GM19452 (cell line): Measurements from ENCODE around the gene TMEM91.
"Not testable (repeated sequence)": the region's sequence is repeated elsewhere in the genome, so short reads cannot be mapped to it uniquely, and the experiment has no call there.

Experiments
- ATAC-seq: cut with Tn5 transposase; IDR thresholded peaks from one replicate; pipeline ENCODE4 v1.9.1; 2021; ENCODE audit not compliant: unreplicated experiment

The TMEM91 gene

GRCh38 chr19:41376241-41376997, at the start of gene TMEM91:
TMEM91 (plus strand) TSS chr19:41376533; CDS start chr19:41378310, 1,777 bp downstream.
- ATAC-seq = no peak

- no peak for ATAC-seq
These were observed 49.2 kb upstream of the TMEM91 start for GRCh38 chr19:41327076-41327575.

GRCh38 chr19:41327576-41328156, 48.7 kb upstream of the TMEM91 start:
- peak; percentile 55 for ATAC-seq

DNA sequence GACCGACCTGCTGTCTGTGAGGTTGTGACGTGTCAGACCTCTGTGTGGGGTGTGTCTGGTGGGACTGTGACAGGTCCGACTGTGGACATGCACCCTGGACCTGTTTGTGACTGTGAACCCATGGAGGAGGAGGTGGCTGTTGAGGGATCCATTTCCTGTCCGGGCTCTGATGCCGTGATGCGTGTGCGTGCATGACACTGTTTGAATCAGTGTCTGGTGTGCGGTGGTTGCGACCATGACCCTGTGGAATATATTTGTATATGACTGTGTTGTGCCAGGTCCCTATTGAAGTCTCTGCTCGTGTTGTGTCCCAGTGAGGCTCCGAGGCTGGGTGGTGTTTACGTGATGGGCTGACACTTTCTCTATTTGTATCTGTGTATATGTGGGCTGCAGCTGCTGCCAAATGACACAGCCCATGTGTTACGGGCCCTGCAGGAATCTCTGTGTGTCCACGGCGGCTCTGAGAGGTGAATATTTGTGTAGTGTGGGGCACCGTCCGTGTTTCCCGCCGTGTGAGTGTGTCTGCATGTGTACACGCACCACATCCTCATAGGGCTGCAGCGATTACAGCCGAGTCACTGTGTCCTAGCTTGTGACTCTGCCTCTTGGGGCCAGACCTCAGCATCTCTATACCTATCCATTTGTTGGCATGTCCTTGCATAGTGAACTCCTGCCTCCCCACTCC, 48.0 kb upstream of the TMEM91 start:
- ATAC-seq = peak; percentile 23

GRCh38 chr19:41328842-41329225, 47.5 kb upstream of the TMEM91 start:
- no peak for ATAC-seq

GRCh38 chr19:41330481-41330880, 45.9 kb upstream of the TMEM91 start:
- no peak for ATAC-seq

GRCh38 chr19:41330946-41331678, 45.2 kb upstream of the TMEM91 start:
- ATAC-seq = no peak

DNA sequence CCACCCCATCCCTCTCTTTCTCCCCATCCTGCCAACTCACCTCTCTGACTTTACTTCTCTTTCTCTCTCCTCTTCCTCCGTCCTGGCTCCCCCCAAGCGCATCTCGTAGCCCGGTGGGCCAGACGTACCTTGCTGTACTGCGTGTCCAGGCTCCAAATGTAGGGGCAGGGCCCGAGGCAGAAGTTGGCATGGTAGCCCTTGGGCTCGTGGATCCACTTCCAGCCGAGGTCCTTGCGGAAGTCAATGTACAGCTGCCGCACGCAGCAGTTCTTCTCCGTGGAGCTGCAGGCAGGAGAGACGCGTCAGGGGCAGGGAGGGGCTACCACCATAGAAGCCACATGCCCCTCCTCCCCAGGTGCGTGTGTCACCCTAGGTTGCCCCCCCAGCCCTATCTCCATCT, 44.3 kb upstream of the TMEM91 start:
- no peak for ATAC-seq

- ATAC-seq = no peak
These were observed 43.9 kb upstream of the TMEM91 start for GRCh38 chr19:41332468-41332867.

- ATAC-seq = no peak
These were observed 41.5 kb upstream of the TMEM91 start for GRCh38 chr19:41334793-41335192.

GRCh38 chr19:41335467-41335866, 40.9 kb upstream of the TMEM91 start:
- no peak for ATAC-seq

DNA sequence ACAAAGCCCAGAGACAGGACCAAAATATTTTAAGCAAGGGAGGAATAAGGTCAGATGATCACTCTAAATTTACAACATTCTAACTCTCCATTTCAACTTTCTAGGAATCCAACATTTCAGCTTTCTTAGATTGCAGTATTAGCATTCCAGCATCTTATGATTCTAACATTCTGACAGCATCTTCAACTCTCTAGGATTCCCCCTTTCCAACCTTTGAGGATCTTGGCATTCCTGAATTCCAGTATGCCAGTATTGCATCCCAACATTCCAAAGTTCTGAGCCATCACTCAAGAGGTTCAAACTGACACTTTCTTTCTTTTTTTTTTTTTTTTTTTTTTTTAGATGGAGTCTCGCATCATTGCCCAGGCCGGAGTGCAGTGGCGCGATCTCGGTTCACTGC, 36.4 kb upstream of the TMEM91 start:
- no peak for ATAC-seq

DNA sequence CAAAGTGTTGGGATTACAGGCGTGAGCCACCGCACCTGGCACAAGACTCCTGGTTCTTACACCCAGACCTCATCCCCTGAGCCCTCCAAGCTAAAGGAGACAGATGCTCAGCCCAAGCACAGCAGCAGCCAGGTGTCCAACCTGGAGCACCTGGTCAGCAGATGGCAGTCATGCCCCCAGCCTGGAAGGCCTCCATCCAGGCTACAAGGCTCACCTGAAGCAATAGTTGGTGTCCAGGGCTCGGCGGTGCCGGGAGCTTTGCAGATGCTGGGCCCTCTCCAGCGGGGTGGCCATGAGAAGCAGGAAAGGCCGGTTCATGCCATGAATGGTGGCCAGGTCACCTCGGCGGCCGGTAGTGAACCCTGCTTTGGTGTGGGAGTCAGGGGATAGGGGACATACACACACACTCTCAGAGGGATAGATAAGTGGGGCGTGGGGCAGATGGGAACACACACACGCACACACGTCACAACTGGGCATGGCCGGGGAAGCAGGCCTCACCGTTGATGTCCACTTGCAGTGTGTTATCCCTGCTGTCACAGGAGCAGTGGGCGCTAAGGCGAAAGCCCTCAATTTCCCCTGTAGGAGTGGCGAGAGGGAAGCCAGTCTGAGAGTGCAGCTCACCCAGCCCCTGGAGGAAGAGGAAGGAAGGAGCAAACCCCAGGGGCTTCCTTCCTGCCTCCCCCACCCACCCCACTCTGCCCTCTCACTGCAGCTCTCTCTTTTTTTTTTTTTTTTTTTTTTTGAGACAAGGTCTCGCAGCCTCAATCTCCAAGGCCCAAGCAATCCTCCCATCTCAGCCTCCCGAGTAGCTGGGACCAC, 34.5 kb upstream of the TMEM91 start:
- no peak for ATAC-seq

- ATAC-seq = no peak
These were observed 32.2 kb upstream of the TMEM91 start for GRCh38 chr19:41344162-41344561.

GRCh38 chr19:41346916-41347315, 29.4 kb upstream of the TMEM91 start:
- not testable (repeated sequence) for ATAC-seq

- ATAC-seq = peak; percentile 4
These were observed 25.5 kb upstream of the TMEM91 start for GRCh38 chr19:41350735-41351338.

GRCh38 chr19:41351339-41352245, 24.7 kb upstream of the TMEM91 start:
- ATAC-seq = peak; percentile 39

DNA sequence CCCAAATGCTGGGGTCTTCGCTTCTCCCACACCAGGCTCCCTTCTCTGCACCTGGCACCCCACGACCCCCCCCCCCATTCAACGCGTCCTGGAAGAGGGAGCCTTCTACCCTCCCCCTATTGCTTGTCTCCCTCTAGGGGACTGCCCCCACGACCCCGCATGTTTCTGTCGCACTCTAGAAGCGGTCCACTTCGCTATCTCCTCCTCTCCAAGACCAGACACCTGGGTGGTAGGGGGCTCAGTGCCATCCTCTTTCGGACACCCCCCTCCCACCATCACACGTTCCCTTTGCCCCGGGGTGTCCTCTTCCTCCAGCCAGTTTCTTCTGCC, 24.1 kb upstream of the TMEM91 start:
- no peak for ATAC-seq
